Measurements from ENCODE around the gene ANP32A. TPM values are rescaled to one million over a fixed set of nuclear protein-coding genes. Genes with fewer than 3 reads are reported as not detected.

ANP32A gene
- total RNA-seq, 2 donors from 2014 or later, result 78.7 to 83.3 TPM

GRCh38 chr15:68817304-68818065 lies 3.2 kb downstream of the ANP32A start:
- Mint-ChIP-seq H3K27ac (peak overlapping the region; percentile 98), H3K27me3 (no peaks in the 10 kb centered on the region), H3K4me1 (peaks cover 39% of the 10 kb centered on the region), H3K36me3 (ENCODE audit: low read depth) (peaks cover 8% of the 10 kb centered on the region), H3K4me3 (peak overlapping the region; percentile 99)
- DNase-seq, result peak; percentile 54 to 63 (median 62)
- no peaks in the 10 kb centered on the region for H3K9me3 ChIP-seq (ENCODE audit: control insufficient read depth, low read length, poor library complexity, severe bottlenecking)
- peak; percentile 58 for ATAC-seq

- H3K4me3 Mint-ChIP-seq, result peak overlapping the region; percentile 99
- no peak for DNase-seq
- no peaks in the 10 kb centered on the region for H3K9me3 ChIP-seq (ENCODE audit: control insufficient read depth, low read length, poor library complexity, severe bottlenecking)
- no peaks in the 10 kb centered on the region for H3K27me3 Mint-ChIP-seq
- ATAC-seq, result no peak
- peak overlapping the region; percentile 98 for H3K27ac Mint-ChIP-seq
- H3K36me3 Mint-ChIP-seq (ENCODE audit: low read depth), result peaks cover 8% of the 10 kb centered on the region
- H3K4me1 Mint-ChIP-seq, result peaks cover 38% of the 10 kb centered on the region
Observed at GRCh38 chr15:68816795-68817303, 3.8 kb downstream of the ANP32A start.

- ATAC-seq (no peak), DNase-seq (no peak)
- no peaks in the 10 kb centered on the region for H3K9me3 ChIP-seq (ENCODE audit: control insufficient read depth, low read length, poor library complexity, severe bottlenecking)
- no peaks in the 10 kb centered on the region for H3K27me3 Mint-ChIP-seq
- H3K4me3 Mint-ChIP-seq, result peak overlapping the region; percentile 99
- H3K36me3 Mint-ChIP-seq (ENCODE audit: low read depth), result peaks cover 8% of the 10 kb centered on the region
- peak overlapping the region; percentile 98 for H3K27ac Mint-ChIP-seq
- peaks cover 36% of the 10 kb centered on the region for H3K4me1 Mint-ChIP-seq
Observed at GRCh38 chr15:68816158-68816557, 4.5 kb downstream of the ANP32A start.

DNA sequence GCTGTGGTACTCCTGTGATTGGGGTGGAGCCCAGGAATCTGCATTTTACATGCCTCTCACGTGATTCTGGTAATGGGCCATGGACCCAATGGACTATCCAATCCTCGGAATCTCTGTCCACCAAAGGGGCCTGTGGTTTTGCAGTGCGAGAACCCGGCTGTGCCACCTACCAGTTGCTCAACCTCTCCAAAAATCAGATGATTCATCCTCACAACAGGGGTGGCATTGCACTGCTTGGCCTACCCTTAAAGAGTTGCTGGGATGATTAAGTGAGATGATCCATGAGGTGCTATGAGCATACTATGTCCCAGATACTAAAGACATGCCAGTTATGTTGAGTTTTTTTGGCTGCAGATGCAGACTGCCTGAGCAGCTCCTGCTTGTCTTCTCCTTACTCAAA lies 5.1 kb downstream of the ANP32A start:
- Mint-ChIP-seq H3K27ac (peak overlapping the region; percentile 98), H3K4me3 (peak overlapping the region; percentile 21), H3K27me3 (no peaks in the 10 kb centered on the region), H3K4me1 (peaks cover 40% of the 10 kb centered on the region), H3K36me3 (ENCODE audit: low read depth) (peaks cover 7% of the 10 kb centered on the region)
- ATAC-seq (no peak), DNase-seq (no peak)
- H3K9me3 ChIP-seq (ENCODE audit: control insufficient read depth, low read length, poor library complexity, severe bottlenecking), result no peaks in the 10 kb centered on the region

DNA sequence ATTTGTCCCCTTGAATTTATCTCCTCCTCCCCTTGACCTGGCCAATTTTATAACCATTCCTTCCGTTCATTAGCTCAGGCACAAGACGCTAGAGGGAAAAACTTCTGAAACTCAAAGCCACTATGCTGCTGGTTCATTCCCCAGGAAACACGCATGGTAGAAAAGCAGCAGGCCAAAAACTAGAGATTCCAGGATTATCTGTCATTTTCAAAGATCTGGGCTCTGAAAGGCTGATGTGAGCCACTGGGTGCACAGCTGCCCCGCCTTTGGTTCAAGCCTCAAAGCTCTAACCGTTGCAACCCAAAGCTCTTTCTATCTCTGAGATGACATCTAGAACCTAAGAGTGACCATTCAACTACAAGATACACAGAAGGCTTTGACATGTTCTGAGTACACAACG lies 6.1 kb downstream of the ANP32A start:
- Mint-ChIP-seq H3K4me3 (peak overlapping the region; percentile 43), H3K27me3 (no peaks in the 10 kb centered on the region), H3K36me3 (ENCODE audit: low read depth) (peaks cover 5% of the 10 kb centered on the region), H3K27ac (peak overlapping the region; percentile 32), H3K4me1 (peaks cover 47% of the 10 kb centered on the region)
- ATAC-seq, result no peak
- no peaks in the 10 kb centered on the region for H3K9me3 ChIP-seq (ENCODE audit: control insufficient read depth, low read length, poor library complexity, severe bottlenecking)
- DNase-seq, result no peak

DNA sequence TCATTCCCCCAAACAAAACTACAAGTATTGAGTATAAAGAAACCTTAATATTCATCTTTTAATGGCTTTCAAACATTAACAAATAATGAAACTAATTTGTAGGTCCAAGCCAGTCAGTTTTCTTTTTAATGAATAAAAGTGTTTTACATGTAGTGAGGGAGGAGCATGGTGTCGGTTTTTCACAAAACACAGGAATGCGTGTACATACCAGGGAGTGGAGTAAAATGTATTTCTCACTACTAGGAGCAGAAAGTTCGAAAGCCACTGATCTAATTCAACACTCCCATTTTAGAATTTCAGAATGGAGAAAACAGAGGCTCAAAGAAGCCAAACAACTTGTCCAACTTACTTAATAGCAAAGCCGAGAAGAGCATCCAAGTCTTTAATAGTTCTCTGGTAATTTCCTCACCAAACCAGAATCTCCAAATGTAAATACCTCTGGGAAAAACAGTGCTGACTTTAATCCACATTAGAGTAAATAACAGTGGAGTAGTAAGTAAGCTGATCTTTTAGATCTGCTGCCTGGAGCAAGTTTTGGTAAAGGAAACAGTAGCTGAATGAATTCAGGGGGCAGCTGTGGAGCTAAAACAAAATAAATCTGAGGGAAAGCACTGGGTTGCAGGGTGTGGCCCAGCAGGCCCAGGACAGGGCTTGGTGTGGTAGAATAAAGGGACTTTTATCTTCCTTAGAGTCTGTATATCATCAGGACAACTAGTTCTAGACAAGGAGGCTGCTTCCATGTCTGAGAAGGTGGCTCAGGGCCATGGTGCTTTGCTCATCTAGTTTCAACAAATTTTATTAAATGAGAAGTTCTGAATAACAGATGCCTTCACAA lies 7.9 kb downstream of the ANP32A start:
- no peak for ATAC-seq
- no peaks in the 10 kb centered on the region for H3K27me3 Mint-ChIP-seq
- H3K4me3 Mint-ChIP-seq, result peak overlapping the region; percentile 61
- H3K4me1 Mint-ChIP-seq, result peaks cover 61% of the 10 kb centered on the region
- H3K36me3 Mint-ChIP-seq (ENCODE audit: low read depth), result peaks cover 5% of the 10 kb centered on the region
- peak overlapping the region; percentile 82 for H3K27ac Mint-ChIP-seq
- no peaks in the 10 kb centered on the region for H3K9me3 ChIP-seq (ENCODE audit: control insufficient read depth, low read length, poor library complexity, severe bottlenecking)
- DNase-seq, result no peak

DNA sequence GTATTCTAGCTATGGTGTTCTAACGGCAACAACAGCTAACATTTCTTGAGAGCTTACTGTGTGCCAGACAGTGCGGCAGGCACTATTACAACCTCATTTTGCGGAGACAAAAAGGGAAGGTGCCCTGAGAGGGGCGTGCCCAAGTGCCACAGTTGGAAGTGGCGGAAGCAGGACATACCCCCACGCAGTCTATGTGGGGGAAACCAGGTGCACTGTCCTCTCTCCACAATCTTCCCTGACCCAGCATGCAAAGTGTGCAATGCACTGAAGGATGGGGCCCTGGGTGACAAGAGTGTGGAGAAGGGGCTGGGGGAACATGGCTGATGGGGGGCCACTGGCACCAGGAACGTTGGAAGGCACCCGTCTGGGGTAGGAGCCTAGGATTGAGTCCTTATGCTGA lies 8.6 kb downstream of the ANP32A start:
- ATAC-seq, result no peak
- no peak overlapping the region for H3K4me3 Mint-ChIP-seq
- H3K27me3 Mint-ChIP-seq, result no peaks in the 10 kb centered on the region
- DNase-seq, result no peak
- H3K27ac Mint-ChIP-seq, result peak overlapping the region; percentile 82
- no peaks in the 10 kb centered on the region for H3K9me3 ChIP-seq (ENCODE audit: control insufficient read depth, low read length, poor library complexity, severe bottlenecking)
- H3K4me1 Mint-ChIP-seq, result peaks cover 60% of the 10 kb centered on the region
- peaks cover 5% of the 10 kb centered on the region for H3K36me3 Mint-ChIP-seq (ENCODE audit: low read depth)

DNA sequence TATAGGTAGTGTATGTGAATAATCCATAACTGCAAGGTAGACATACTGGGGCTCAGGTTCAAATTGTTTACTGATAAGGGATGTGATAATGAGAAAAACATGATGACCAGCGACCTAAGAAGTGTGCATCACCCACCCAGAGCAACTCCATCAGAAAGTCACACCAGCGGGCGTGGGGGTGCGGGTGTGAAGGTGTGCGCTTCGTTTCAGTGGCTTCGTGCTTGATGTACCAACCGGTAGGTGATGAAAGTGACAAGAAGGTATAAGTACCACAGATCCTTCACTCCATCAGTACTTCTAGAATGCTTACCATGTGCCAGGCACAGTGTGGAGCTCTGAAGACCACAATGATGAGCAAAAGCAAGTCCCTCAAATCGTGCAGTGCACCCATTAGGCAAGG lies 11.2 kb downstream of the ANP32A start:
- H3K27me3 Mint-ChIP-seq, result no peaks in the 10 kb centered on the region
- H3K4me1 Mint-ChIP-seq, result peaks cover 56% of the 10 kb centered on the region
- no peaks in the 10 kb centered on the region for H3K9me3 ChIP-seq (ENCODE audit: control insufficient read depth, low read length, poor library complexity, severe bottlenecking)
- H3K36me3 Mint-ChIP-seq (ENCODE audit: low read depth), result peaks cover 7% of the 10 kb centered on the region
- ATAC-seq, result no peak
- H3K4me3 Mint-ChIP-seq, result no peak overlapping the region
- peak overlapping the region; percentile 91 for H3K27ac Mint-ChIP-seq
- no peak for DNase-seq

GRCh38 chr15:68808770-68809169 lies 11.9 kb downstream of the ANP32A start:
- H3K4me1 Mint-ChIP-seq, result peaks cover 54% of the 10 kb centered on the region
- DNase-seq (no peak), ATAC-seq (no peak)
- no peak overlapping the region for H3K4me3 Mint-ChIP-seq
- H3K27ac Mint-ChIP-seq, result peak overlapping the region; percentile 67
- H3K27me3 Mint-ChIP-seq, result no peaks in the 10 kb centered on the region
- H3K36me3 Mint-ChIP-seq (ENCODE audit: low read depth), result peaks cover 7% of the 10 kb centered on the region
- no peaks in the 10 kb centered on the region for H3K9me3 ChIP-seq (ENCODE audit: control insufficient read depth, low read length, poor library complexity, severe bottlenecking)

DNA sequence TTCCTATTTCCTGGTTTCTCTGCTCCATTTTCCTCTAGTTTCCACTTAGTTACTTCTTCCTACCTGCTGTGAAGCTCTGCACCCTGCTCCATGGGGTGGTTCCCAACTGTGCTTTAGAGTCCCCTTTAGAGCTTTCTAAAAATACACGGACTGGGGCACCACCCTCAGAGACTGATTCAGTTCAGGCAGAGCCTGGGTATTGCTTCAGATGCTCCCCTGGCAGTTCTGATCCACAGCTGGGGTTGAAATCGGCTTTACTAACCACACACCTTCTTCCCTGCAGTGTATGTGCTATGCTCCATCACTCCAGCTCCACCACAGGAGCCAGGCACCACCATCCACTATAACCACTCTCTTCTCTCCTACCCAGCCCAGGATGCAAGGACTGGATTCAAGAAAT lies 12.6 kb downstream of the ANP32A start:
- H3K4me3 Mint-ChIP-seq, result no peak overlapping the region
- ATAC-seq, result no peak
- H3K4me1 Mint-ChIP-seq, result peaks cover 52% of the 10 kb centered on the region

GRCh38 chr15:68807249-68807648 lies 13.4 kb downstream of the ANP32A start:
- ATAC-seq (no peak), DNase-seq (no peak)
- no peaks in the 10 kb centered on the region for H3K27me3 Mint-ChIP-seq
- no peak overlapping the region for H3K27ac Mint-ChIP-seq
- H3K4me3 Mint-ChIP-seq, result no peak overlapping the region
- peaks cover 51% of the 10 kb centered on the region for H3K4me1 Mint-ChIP-seq
- H3K36me3 Mint-ChIP-seq (ENCODE audit: low read depth), result peaks cover 7% of the 10 kb centered on the region
- no peaks in the 10 kb centered on the region for H3K9me3 ChIP-seq (ENCODE audit: control insufficient read depth, low read length, poor library complexity, severe bottlenecking)

More for the DNA sequence above, 12.6 kb downstream of the ANP32A start:
- Mint-ChIP-seq H3K36me3 (ENCODE audit: low read depth) (peaks cover 7% of the 10 kb centered on the region), H3K27me3 (no peaks in the 10 kb centered on the region), H3K27ac (peak overlapping the region; percentile 67)
- H3K9me3 ChIP-seq (ENCODE audit: control insufficient read depth, low read length, poor library complexity, severe bottlenecking), result no peaks in the 10 kb centered on the region
- DNase-seq, result no peak

- H3K4me1 Mint-ChIP-seq, result peaks cover 57% of the 10 kb centered on the region
- H3K27ac Mint-ChIP-seq, result peak overlapping the region; percentile 6
- H3K9me3 ChIP-seq (ENCODE audit: control insufficient read depth, low read length, poor library complexity, severe bottlenecking), result no peaks in the 10 kb centered on the region
- H3K36me3 Mint-ChIP-seq (ENCODE audit: low read depth), result peaks cover 7% of the 10 kb centered on the region
- H3K4me3 Mint-ChIP-seq, result no peak overlapping the region
- no peak for DNase-seq
- no peaks in the 10 kb centered on the region for H3K27me3 Mint-ChIP-seq
- no peak for ATAC-seq
Observed at GRCh38 chr15:68806220-68807060, 14.3 kb downstream of the ANP32A start.

- ATAC-seq (no peak), DNase-seq (no peak)
- Mint-ChIP-seq H3K27me3 (no peaks in the 10 kb centered on the region), H3K36me3 (ENCODE audit: low read depth) (peaks cover 4% of the 10 kb centered on the region), H3K27ac (no peak overlapping the region), H3K4me3 (no peak overlapping the region), H3K4me1 (peaks cover 54% of the 10 kb centered on the region)
- H3K9me3 ChIP-seq (ENCODE audit: control insufficient read depth, low read length, poor library complexity, severe bottlenecking), result no peaks in the 10 kb centered on the region
Observed at GRCh38 chr15:68802373-68802772, 18.3 kb downstream of the ANP32A start.

Measured in T-helper 17 cell (primary cell).